OCI-LY1 (cell line): ENCODE results near the gene RAB3IL1.

Experiments
- H2AFZ ChIP-seq: fragments of 200-600 bp; sonication (generic), shearing (Covaris generic); 2 replicates; pipeline ENCODE4 v1.6.0; 2014; ENCODE audit warnings: antibody characterized with exemption, mild to moderate bottlenecking, low read length
- H3F3A ChIP-seq: fragments of 200-600 bp; sonication (generic), shearing (Covaris generic); 2 replicates; pipeline ENCODE4 v1.6.0; 2014; ENCODE audit warnings: mild to moderate bottlenecking, antibody characterized with exemption, low read length, moderate library complexity; ENCODE audit not compliant: insufficient read depth
- H3K27ac ChIP-seq: fragments of 200-600 bp; sonication (generic); 2 replicates; pipeline ENCODE4 v1.5.1; 2014; ENCODE audit warnings: low read length, mixed run types, mild to moderate bottlenecking, low read depth; ENCODE audit not compliant: poor library complexity, severe bottlenecking
- H3K27me3 ChIP-seq: fragments of 200-600 bp; sonication (generic); 2 replicates; pipeline ENCODE4 v1.6.0; 2014; ENCODE audit warnings: antibody characterized with exemption, mild to moderate bottlenecking, low read length, moderate library complexity; ENCODE audit not compliant: insufficient read depth
- H3K36me3 ChIP-seq: fragments of 200-600 bp; sonication (generic); 2 replicates; pipeline ENCODE4 v1.6.1; 2014; ENCODE audit warnings: mild to moderate bottlenecking, antibody characterized with exemption, low read length, moderate library complexity, mixed read lengths; ENCODE audit not compliant: insufficient read depth
- H3K4me1 ChIP-seq: fragments of 200-600 bp; sonication (generic); 2 replicates; pipeline ENCODE4 v1.5.1; 2014; ENCODE audit warnings: mild to moderate bottlenecking, low read length, moderate library complexity; ENCODE audit not compliant: insufficient read depth, severe bottlenecking
- H3K4me2 ChIP-seq: fragments of 200-600 bp; sonication (generic), shearing (Covaris generic); 2 replicates; pipeline ENCODE4 v1.6.1; 2014; ENCODE audit warnings: low read length
- H3K4me3 ChIP-seq: fragments of 200-600 bp; sonication (generic); 2 replicates; pipeline ENCODE4 v1.5.1; 2014; ENCODE audit warnings: low read length, low read depth, mild to moderate bottlenecking, mixed read lengths; ENCODE audit not compliant: poor library complexity, severe bottlenecking
- H3K79me2 ChIP-seq: fragments of 200-600 bp; shearing (Covaris generic); 2 replicates; pipeline ENCODE4 v1.6.1; 2016; ENCODE audit warnings: mixed run types, low read length, mixed read lengths; ENCODE audit not compliant: insufficient read depth
- H3K9ac ChIP-seq: fragments of 200-600 bp; sonication (generic), shearing (Covaris generic); 2 replicates; pipeline ENCODE4 v1.6.1; 2014; ENCODE audit warnings: mild to moderate bottlenecking, low read length, mixed read lengths
- H3K9me2 ChIP-seq: fragments of 200-600 bp; sonication (generic), shearing (Covaris generic); 2 replicates; pipeline ENCODE4 v1.6.1; 2014; ENCODE audit warnings: low read depth, mild to moderate bottlenecking, low read length, mixed read lengths
- H3K9me3 ChIP-seq: fragments of 200-600 bp; shearing (Covaris generic); 2 replicates; pipeline ENCODE4 v1.6.1; 2014; ENCODE audit warnings: low read length, mixed read lengths
- H4K20me1 ChIP-seq: fragments of 200-600 bp; sonication (generic), shearing (Covaris generic); 2 replicates; pipeline ENCODE4 v1.6.0; 2016; ENCODE audit warnings: mild to moderate bottlenecking, low read length; ENCODE audit not compliant: insufficient read depth
- EZH2 ChIP-seq: fragments of 200-600 bp; sonication (generic), shearing (Covaris generic); IDR thresholded peaks from 2 replicates; pipeline ENCODE4 v1.8.0; 2017; ENCODE audit warnings: borderline replicate concordance, mixed run types, mild to moderate bottlenecking, antibody characterized with exemption, low read length, moderate library complexity, mixed read lengths
- TF ChIP-seq, protein P1 (sequence below): fragments of 200-600 bp; sonication (generic), shearing (Covaris generic); IDR thresholded peaks from 2 replicates; pipeline ENCODE4 v1.5.1; 2017; ENCODE audit warnings: mild to moderate bottlenecking, antibody characterized with exemption, low read length, moderate library complexity, mixed read lengths

Gene RAB3IL1

DNA sequence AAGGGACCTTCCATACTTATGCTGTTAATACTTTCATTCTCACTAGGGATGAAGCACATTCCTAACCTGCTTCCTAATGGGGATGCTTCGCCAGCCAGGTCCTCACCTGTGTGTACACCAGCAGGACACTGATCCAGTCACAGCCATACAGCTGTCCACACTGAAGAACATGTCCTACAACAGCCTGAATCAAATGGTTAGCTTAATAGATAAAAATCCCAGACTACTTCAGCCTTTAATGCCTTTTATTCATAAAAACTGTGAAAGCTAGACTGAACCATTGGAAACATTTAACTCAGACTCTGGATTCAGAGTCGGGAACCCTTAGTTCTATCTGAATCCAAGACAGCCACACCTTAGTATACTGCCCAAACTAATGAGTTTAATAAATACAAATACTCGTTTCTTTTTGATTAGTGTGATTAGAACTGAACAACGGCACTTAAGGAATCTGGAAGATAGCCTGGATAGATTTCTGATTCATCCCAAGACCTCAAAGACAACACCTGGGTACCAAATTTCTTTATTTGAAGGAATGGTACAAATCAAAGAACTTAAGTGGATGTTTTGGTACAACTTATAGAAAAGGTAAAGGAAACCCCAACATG, 46.8 kb upstream of the RAB3IL1 start:
- H3K4me2 ChIP-seq, result no peak overlapping the region; the same call in 1 of the 2 replicates
- no peaks in the 10 kb centered on the region for H4K20me1 ChIP-seq
- H3K79me2 ChIP-seq, result peaks cover 10% of the 10 kb centered on the region
- H3K9me2 ChIP-seq, result no peaks in the 10 kb centered on the region
- no peak overlapping the region for H3K4me3 ChIP-seq
- no peak overlapping the region for H3K27ac ChIP-seq
- H3K9me3 ChIP-seq, result no peaks in the 10 kb centered on the region
- H3K27me3 ChIP-seq, result no peaks in the 10 kb centered on the region
- no peak overlapping the region for H2AFZ ChIP-seq
- no peak overlapping the region for H3K9ac ChIP-seq
- TF ChIP-seq, protein P1, sequence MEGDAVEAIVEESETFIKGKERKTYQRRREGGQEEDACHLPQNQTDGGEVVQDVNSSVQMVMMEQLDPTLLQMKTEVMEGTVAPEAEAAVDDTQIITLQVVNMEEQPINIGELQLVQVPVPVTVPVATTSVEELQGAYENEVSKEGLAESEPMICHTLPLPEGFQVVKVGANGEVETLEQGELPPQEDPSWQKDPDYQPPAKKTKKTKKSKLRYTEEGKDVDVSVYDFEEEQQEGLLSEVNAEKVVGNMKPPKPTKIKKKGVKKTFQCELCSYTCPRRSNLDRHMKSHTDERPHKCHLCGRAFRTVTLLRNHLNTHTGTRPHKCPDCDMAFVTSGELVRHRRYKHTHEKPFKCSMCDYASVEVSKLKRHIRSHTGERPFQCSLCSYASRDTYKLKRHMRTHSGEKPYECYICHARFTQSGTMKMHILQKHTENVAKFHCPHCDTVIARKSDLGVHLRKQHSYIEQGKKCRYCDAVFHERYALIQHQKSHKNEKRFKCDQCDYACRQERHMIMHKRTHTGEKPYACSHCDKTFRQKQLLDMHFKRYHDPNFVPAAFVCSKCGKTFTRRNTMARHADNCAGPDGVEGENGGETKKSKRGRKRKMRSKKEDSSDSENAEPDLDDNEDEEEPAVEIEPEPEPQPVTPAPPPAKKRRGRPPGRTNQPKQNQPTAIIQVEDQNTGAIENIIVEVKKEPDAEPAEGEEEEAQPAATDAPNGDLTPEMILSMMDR, result no peak
- no peak for TF ChIP-seq EZH2
- no peaks in the 10 kb centered on the region; the same call in 1 of the 2 replicates for H3F3A ChIP-seq
- peaks cover 33% of the 10 kb centered on the region for H3K36me3 ChIP-seq
- H3K4me1 ChIP-seq, result peaks cover 48% of the 10 kb centered on the region

DNA sequence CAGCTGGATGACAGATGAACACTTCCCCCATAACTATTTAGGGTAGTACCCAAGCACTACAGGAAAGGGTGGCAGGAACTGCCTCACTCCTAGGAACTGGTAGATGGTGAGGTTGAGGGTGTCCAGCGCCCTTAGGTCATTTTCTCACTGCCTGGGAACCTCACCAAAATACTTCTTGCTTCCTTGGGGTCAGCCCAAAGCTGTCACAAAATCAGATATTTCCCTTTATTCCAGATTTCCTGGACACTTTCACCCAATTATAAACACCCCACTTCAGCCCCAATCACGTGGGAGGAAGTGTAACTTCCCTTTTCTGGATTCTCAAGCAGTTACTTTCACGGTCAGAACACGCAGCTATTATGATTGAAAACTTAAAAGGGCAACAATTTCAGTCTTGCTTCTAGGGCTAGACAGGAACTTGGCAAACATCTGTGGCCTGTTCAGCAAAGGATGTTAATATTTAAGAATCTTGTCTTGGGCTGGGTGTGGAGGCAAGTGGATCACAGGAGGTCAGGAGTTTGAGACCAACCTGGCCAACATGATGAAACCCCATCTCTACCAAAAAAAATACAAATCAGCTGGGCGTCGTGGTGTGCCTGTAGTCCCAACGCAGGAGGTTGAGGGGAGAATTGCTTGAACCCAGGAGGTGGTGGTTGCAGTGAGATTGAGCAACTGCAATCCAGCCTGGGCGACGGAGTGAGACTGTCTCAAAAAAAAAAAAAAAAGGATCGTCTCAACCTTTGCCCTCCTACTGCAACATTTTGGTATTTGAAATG, 46.1 kb upstream of the RAB3IL1 start:
- H4K20me1 ChIP-seq, result no peaks in the 10 kb centered on the region
- H3K4me2 ChIP-seq, result no peak overlapping the region; the same call in 1 of the 2 replicates
- no peaks in the 10 kb centered on the region for H3K9me2 ChIP-seq
- H3K27ac ChIP-seq, result peak overlapping the region; percentile 37
- H3K4me1 ChIP-seq, result peaks cover 44% of the 10 kb centered on the region
- H3K79me2 ChIP-seq, result peaks cover 10% of the 10 kb centered on the region
- TF ChIP-seq, protein P1, result no peak
- no peak for TF ChIP-seq EZH2
- H3K36me3 ChIP-seq, result peaks cover 33% of the 10 kb centered on the region
- H3F3A ChIP-seq, result no peaks in the 10 kb centered on the region; the same call in 1 of the 2 replicates
- H3K9ac ChIP-seq, result no peak overlapping the region
- no peak overlapping the region for H3K4me3 ChIP-seq
- no peak overlapping the region for H2AFZ ChIP-seq
- H3K27me3 ChIP-seq, result no peaks in the 10 kb centered on the region
- no peaks in the 10 kb centered on the region for H3K9me3 ChIP-seq

DNA sequence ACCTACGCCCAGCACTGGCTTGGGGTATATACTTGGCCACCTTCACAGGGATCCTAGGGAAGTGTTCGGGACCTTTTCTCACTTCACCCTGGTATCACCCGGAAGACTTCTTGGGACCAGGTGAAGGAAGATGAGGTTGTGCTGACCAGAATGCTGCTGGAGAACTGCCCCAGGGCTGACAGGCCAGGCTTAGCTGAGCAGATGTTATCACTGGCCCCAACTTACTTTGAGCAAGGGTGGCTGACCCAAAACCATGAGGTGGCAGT, 45.6 kb upstream of the RAB3IL1 start:
- no peak overlapping the region for H3K27ac ChIP-seq
- H3K4me2 ChIP-seq, result no peak overlapping the region
- no peaks in the 10 kb centered on the region for H3K9me2 ChIP-seq
- no peaks in the 10 kb centered on the region for H3K9me3 ChIP-seq
- H2AFZ ChIP-seq, result no peak overlapping the region
- no peak overlapping the region for H3K9ac ChIP-seq
- TF ChIP-seq, protein P1, result no peak
- TF ChIP-seq EZH2, result no peak
- H3K4me1 ChIP-seq, result peaks cover 39% of the 10 kb centered on the region
- no peak overlapping the region for H3K4me3 ChIP-seq
- H3K27me3 ChIP-seq, result no peaks in the 10 kb centered on the region
- H3K79me2 ChIP-seq, result peaks cover 10% of the 10 kb centered on the region
- no peaks in the 10 kb centered on the region for H3F3A ChIP-seq
- H4K20me1 ChIP-seq, result no peaks in the 10 kb centered on the region
- H3K36me3 ChIP-seq, result peaks cover 33% of the 10 kb centered on the region
